HS-27A (cell line): Measurements from ENCODE around the gene PPM1H.
"Not testable (repeated sequence)": the region's sequence is repeated elsewhere in the genome, so short reads cannot be mapped to it uniquely, and the experiment has no call there.

Source experiments
- DNase-seq: peaks from one replicate; pipeline ENCODE4 v3.0.0-alpha.2; 2012; ENCODE audit warnings: low read depth, missing footprints

Gene PPM1H

GRCh38 chr12:62732861-62733427 lies 202.0 kb downstream of the PPM1H start:
- no peak for DNase-seq

GRCh38 chr12:62731055-62731820 lies 203.7 kb downstream of the PPM1H start:
- DNase-seq = no peak

- DNase-seq = peak; percentile 66
Measured at GRCh38 chr12:62730649-62731048, 204.3 kb downstream of the PPM1H start.

GRCh38 chr12:62729579-62730544 lies 205.1 kb downstream of the PPM1H start:
- not testable (repeated sequence) for DNase-seq

- DNase-seq = no peak
Measured at GRCh38 chr12:62728741-62729140, 206.2 kb downstream of the PPM1H start.

GRCh38 chr12:62726471-62726980 lies 208.4 kb downstream of the PPM1H start:
- DNase-seq = no peak

GRCh38 chr12:62725781-62726180 lies 209.2 kb downstream of the PPM1H start:
- DNase-seq = no peak

GRCh38 chr12:62724947-62725451 lies 210.0 kb downstream of the PPM1H start:
- peak; percentile 94 for DNase-seq

- DNase-seq = no peak
Measured at GRCh38 chr12:62724285-62724684, 210.7 kb downstream of the PPM1H start.

- no peak for DNase-seq
Measured at GRCh38 chr12:62722971-62723680, 211.8 kb downstream of the PPM1H start.

GRCh38 chr12:62720661-62721330 lies 214.2 kb downstream of the PPM1H start:
- no peak for DNase-seq

- DNase-seq = no peak
Measured at GRCh38 chr12:62720025-62720424, 214.9 kb downstream of the PPM1H start.

- no peak for DNase-seq
Measured at GRCh38 chr12:62718762-62719426, 216.1 kb downstream of the PPM1H start.

GRCh38 chr12:62717643-62718042 lies 217.3 kb downstream of the PPM1H start:
- DNase-seq = no peak

- no peak for DNase-seq
Measured at GRCh38 chr12:62716866-62717525, 218.0 kb downstream of the PPM1H start.

- DNase-seq = no peak
Measured at GRCh38 chr12:62716037-62716436, 218.9 kb downstream of the PPM1H start.

- DNase-seq = no peak
Measured at GRCh38 chr12:62714774-62715721, 219.9 kb downstream of the PPM1H start.

- DNase-seq = no peak
Measured at GRCh38 chr12:62714181-62714773, 220.7 kb downstream of the PPM1H start.
